ENCODE measurements around the gene CAMK2D. TPM values are rescaled to one million over a fixed set of nuclear protein-coding genes. Genes with fewer than 3 reads are reported as not detected.
A peak's percentile ranks its signal among the peaks of the same experiment; 100 is the strongest.

The CAMK2D gene
- total RNA-seq, 1 donor from 2014 or later, result 57.6 TPM

DNA sequence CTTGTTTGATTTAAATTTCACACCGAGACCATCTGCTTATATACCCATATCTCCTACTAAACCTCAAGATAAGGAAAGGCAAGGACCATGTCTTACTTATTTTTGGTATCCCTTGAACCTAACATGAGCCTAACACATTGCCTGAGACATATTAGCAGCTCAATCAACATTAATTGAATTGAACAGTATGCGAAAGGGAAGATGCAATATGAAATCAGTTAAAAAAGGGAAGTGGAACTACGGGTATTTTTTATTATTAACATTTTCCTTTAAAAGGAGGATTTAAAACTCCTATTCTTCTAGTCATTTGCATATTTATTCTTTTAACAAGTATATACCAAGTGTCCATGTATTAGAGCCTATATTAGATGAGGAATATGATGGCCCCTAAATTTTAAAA is 197.0 kb downstream of the CAMK2D start:
- Mint-ChIP-seq H3K27me3 (no peaks in the 10 kb centered on the region), H3K9me3 (no peaks in the 10 kb centered on the region), H3K27ac (no peak overlapping the region), H3K4me1 (ENCODE audit: unreplicated experiment) (peaks cover 10% of the 10 kb centered on the region), H3K36me3 (peaks cover 14% of the 10 kb centered on the region), H3K4me3 (no peak overlapping the region)
- TF ChIP-seq, protein P1, sequence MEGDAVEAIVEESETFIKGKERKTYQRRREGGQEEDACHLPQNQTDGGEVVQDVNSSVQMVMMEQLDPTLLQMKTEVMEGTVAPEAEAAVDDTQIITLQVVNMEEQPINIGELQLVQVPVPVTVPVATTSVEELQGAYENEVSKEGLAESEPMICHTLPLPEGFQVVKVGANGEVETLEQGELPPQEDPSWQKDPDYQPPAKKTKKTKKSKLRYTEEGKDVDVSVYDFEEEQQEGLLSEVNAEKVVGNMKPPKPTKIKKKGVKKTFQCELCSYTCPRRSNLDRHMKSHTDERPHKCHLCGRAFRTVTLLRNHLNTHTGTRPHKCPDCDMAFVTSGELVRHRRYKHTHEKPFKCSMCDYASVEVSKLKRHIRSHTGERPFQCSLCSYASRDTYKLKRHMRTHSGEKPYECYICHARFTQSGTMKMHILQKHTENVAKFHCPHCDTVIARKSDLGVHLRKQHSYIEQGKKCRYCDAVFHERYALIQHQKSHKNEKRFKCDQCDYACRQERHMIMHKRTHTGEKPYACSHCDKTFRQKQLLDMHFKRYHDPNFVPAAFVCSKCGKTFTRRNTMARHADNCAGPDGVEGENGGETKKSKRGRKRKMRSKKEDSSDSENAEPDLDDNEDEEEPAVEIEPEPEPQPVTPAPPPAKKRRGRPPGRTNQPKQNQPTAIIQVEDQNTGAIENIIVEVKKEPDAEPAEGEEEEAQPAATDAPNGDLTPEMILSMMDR (conservative IDR thresholded peaks at IDR 0.05), result no peak
- no peak for DNase-seq (ENCODE audit: extremely low spot score, unreplicated experiment)

DNA sequence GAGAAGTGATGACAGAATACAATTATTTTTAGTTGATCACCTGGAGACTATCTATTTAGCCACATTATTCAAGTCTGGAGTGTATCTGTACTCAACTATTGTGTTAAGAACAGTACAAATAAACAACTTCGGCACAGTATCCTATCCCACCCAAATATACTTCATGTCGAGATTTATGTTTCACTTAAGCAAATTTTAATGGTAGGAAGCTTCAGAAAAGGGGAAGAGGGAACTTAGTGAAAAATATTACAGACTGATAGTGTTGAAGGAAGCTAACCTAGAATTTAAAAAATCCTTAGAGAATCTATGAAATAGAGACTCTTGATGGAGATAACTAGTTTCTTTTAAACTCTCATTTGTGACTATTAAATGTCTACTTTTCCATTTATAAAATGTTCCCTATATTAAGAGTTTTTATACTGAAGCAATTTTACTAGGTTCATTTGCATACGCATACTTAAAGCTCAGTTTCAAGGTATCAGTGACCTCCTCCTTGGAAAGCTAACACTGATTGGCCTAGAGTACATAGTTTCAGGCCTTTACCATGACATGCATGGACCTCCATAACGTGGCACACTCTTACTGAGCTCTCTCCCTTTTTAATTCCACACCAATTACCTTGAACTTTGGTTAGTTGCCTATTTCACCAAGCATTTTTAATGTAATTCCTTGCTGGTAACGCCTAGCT is 197.7 kb downstream of the CAMK2D start:
- Mint-ChIP-seq H3K36me3 (peaks cover 14% of the 10 kb centered on the region), H3K4me1 (ENCODE audit: unreplicated experiment) (peaks cover 10% of the 10 kb centered on the region), H3K27ac (no peak overlapping the region), H3K9me3 (no peaks in the 10 kb centered on the region), H3K4me3 (no peak overlapping the region), H3K27me3 (no peaks in the 10 kb centered on the region)
- DNase-seq (ENCODE audit: extremely low spot score, unreplicated experiment), result no peak
- TF ChIP-seq, protein P1 (conservative IDR thresholded peaks at IDR 0.05), result no peak

DNA sequence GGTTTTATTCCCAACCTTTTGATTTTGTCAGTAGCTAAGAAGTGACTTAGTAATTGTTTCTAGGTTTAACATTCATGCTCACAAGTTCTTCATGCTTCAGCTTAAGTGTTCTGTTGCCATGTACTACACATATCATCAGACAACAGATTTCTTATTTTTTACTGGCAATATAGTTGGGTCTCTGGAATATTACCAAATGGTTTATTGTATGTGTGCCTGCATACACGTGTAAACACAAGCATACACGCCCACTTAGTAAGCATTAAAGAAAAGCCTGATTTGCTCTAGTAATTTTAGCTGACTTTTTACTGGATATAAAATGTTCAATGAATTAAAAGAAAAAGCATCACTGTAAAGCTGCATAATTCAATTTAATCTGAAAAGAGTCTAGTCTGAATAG is 199.8 kb downstream of the CAMK2D start:
- H3K4me1 Mint-ChIP-seq (ENCODE audit: unreplicated experiment), result peaks cover 18% of the 10 kb centered on the region
- H3K36me3 Mint-ChIP-seq, result peaks cover 18% of the 10 kb centered on the region
- TF ChIP-seq, protein P1 (conservative IDR thresholded peaks at IDR 0.05), result no peak
- no peak for DNase-seq (ENCODE audit: extremely low spot score, unreplicated experiment)
- no peaks in the 10 kb centered on the region for H3K27me3 Mint-ChIP-seq
- peaks cover 5% of the 10 kb centered on the region for H3K9me3 Mint-ChIP-seq
- no peak overlapping the region for H3K4me3 Mint-ChIP-seq
- no peak overlapping the region for H3K27ac Mint-ChIP-seq

DNA sequence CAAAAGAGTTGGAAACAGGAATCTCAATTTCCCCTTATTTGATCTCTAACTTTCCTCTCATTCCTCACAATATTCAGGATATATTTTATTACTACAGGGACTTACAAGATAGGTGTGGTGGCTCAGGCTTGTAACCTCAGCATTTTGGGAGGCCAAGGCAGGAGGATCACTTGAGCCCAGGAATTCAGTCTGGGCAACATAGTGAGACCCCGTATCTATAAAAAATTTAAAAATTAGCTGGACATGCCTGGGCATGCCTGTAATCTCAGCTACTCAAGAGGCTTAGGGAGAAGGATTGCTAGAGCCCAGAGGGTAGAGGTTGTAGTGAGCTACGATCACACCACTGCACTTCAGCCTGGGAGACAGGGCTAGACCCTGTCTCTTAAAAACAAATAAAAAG is 200.4 kb downstream of the CAMK2D start:
- TF ChIP-seq, protein P1 (conservative IDR thresholded peaks at IDR 0.05), result no peak
- Mint-ChIP-seq H3K4me3 (no peak overlapping the region), H3K9me3 (peaks cover 5% of the 10 kb centered on the region), H3K36me3 (peaks cover 18% of the 10 kb centered on the region), H3K27ac (peak overlapping the region; percentile 10), H3K4me1 (ENCODE audit: unreplicated experiment) (peaks cover 21% of the 10 kb centered on the region), H3K27me3 (no peaks in the 10 kb centered on the region)
- DNase-seq (ENCODE audit: extremely low spot score, unreplicated experiment), result no peak

DNA sequence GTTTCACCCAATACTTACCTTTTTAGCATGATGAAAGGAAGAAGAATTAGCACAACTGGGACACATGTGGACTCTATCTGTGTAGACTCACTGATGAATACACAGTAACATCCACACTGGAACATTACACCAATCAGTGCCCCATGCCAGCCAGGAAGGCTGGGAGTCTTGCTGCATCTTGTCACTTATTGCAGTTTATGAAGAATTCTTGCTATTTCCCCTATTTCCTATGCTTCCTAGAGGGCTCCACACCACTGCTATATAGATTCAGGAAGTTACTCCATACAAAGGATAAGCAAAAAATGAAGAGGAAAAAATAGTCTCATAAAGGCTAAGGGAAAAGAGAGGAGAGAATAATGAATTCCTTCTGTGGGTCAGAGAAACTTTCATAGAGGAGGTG is 201.0 kb downstream of the CAMK2D start:
- Mint-ChIP-seq H3K4me3 (no peak overlapping the region), H3K27ac (peak overlapping the region; percentile 10), H3K27me3 (no peaks in the 10 kb centered on the region), H3K4me1 (ENCODE audit: unreplicated experiment) (peaks cover 24% of the 10 kb centered on the region), H3K9me3 (peaks cover 5% of the 10 kb centered on the region), H3K36me3 (peaks cover 18% of the 10 kb centered on the region)
- DNase-seq (ENCODE audit: extremely low spot score, unreplicated experiment), result no peak
- TF ChIP-seq, protein P1 (conservative IDR thresholded peaks at IDR 0.05), result no peak
